IgD-negative memory B cell (primary cell): Measurements from ENCODE around the gene TEX11. TPM values are rescaled to one million over a fixed set of nuclear protein-coding genes. Genes with fewer than 3 reads are reported as not detected.
A peak's percentile ranks its signal among the peaks of the same experiment; 100 is the strongest.

ENCODE experiments used
- H3K27ac Mint-ChIP-seq, 3 donors: one replicate each; pipeline ENCODE4 v1.8.0; 2020 to 2022; ENCODE audit warnings: mild to moderate bottlenecking in 3 of 3, mixed read lengths in 3 of 3, moderate library complexity in 1 of 3
- H3K27me3 Mint-ChIP-seq: one replicate; pipeline ENCODE4 v1.8.0; 2021; ENCODE audit warnings: mixed read lengths
- H3K36me3 Mint-ChIP-seq: one replicate; pipeline ENCODE4 v1.8.0; 2020; ENCODE audit warnings: mild to moderate bottlenecking, mixed read lengths
- H3K4me1 Mint-ChIP-seq, 3 donors: one replicate each; pipeline ENCODE4 v1.8.0; 2020 to 2022; ENCODE audit warnings: mixed read lengths in 3 of 3, mild to moderate bottlenecking in 1 of 3
- H3K4me3 Mint-ChIP-seq, 4 donors: one replicate each; pipeline ENCODE4 v1.8.0; 2020 to 2022; ENCODE audit warnings: mild to moderate bottlenecking in 4 of 4, mixed read lengths in 4 of 4, moderate library complexity in 3 of 4
- H3K9me3 Mint-ChIP-seq, 3 donors: one replicate each; pipeline ENCODE4 v1.8.0; 2020 to 2021; ENCODE audit warnings: mixed read lengths in 3 of 3, mild to moderate bottlenecking in 1 of 3
- polyA plus RNA-seq: library from polyadenylated mRNA; unstranded; fragments of 300-500 nt; fragmentation: Illumina TruSeq; gene quantifications from one replicate; pipeline ENCODE4 v1.2.3, GENCODE V29; 2021

The TEX11 gene
- polyA plus RNA-seq, 1 donor from 2014 or later = not detected

DNA sequence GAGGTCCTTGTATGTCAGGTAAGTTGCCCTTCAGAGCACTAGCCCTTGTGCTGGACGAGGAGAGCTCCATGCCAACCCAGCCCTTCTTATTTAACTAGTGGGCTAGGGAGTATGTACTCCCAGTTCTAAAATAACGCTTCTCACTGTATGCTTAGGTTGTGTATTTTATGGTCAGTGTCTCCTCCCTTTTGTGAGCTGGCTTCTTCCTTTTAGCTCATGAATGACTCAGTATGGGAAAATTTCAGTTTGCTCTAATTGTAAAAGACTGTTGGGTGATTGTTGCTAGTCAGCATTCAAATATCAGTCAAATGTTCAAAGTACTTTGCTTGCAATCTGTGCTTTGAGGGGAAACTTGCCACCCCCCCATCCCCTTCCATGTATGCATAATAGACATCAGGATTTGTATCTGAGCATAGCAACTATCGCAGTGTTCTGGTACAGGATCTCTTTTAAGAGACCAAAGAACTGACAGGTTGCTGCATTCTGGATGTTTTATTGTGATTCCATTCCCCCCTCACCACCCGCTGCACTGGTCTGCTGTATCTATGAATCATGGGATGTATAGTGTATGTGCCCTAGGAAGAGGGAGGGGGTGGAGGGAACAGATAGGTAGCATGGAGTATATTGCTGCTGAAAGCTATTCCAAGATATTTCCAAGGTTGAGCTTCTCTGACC, 429.1 kb downstream of the TEX11 start:
- H3K27me3 Mint-ChIP-seq = peaks cover 3% of the 10 kb centered on the region
- peak overlapping the region in 1 of 3 donors; percentile 57 for H3K27ac Mint-ChIP-seq
- H3K36me3 Mint-ChIP-seq = no peaks in the 10 kb centered on the region
- H3K9me3 Mint-ChIP-seq = no peaks in the 10 kb centered on the region
- no peak overlapping the region for H3K4me3 Mint-ChIP-seq
- no peaks in the 10 kb centered on the region for H3K4me1 Mint-ChIP-seq

Other genes with a start within 250 kb of the TEX11 start
- not detected for gene SLC7A3, start 22.4 kb upstream of the TEX11 start, polyA plus RNA-seq
- gene SNX12, start 159.6 kb upstream of the TEX11 start, polyA plus RNA-seq = 2.3 TPM
- gene FOXO4, start 187.1 kb upstream of the TEX11 start, polyA plus RNA-seq = 2.4 TPM
- 1.5 TPM for gene CXorf65, start 198.0 kb upstream of the TEX11 start, polyA plus RNA-seq
- 754 TPM for gene IL2RG, start 202.9 kb upstream of the TEX11 start, polyA plus RNA-seq
- 13.1 TPM for gene MED12, start 209.9 kb upstream of the TEX11 start, polyA plus RNA-seq
- gene NLGN3, start 236.1 kb upstream of the TEX11 start, polyA plus RNA-seq = 0.15 TPM